DOHH2 (cell line): Measurements from ENCODE around the gene NOD1.
"Not testable (repeated sequence)": the region's sequence is repeated elsewhere in the genome, so short reads cannot be mapped to it uniquely, and the experiment has no call there.

Experiments used
- CTCF ChIP-seq: fragments of 200-600 bp; sonication (generic); IDR thresholded peaks from one replicate; pipeline ENCODE4 v1.5.1; 2014; ENCODE audit warnings: antibody characterized with exemption, mild to moderate bottlenecking, low read depth, low read length; ENCODE audit not compliant: poor library complexity, severe bottlenecking
- EZH2phosphoT487 ChIP-seq: fragments of 200-600 bp; sonication (generic); IDR thresholded peaks from 2 replicates; pipeline ENCODE4 v1.6.1; 2017; ENCODE audit warnings: borderline replicate concordance, mild to moderate bottlenecking, antibody characterized with exemption, low read length, moderate library complexity, mixed read lengths

DNA sequence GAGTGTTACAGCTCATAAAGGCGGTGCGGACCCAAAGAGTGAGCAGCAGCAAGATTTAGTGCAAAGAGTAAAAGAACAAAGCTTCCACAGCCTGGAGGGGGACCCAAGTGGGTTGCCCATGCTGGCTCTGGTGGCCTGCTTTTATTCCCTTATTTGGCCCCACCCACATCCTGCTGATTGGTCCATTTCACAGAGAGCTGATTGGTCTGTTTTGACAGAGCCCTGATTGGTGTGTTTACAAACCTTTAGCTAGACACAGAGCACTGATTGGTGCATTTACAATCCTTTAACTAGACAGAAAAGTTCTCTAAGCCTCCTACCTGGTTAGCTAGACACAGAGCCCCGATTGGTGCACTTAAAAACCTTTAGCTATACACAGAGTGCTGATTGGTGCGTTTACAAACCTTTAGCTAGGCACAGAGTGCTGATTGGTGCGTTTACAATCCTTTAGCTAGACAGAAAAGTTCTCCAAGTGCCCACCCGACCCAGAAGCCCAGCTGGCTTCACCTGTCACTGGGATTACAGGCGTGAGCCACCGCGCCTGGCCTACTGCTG, 28.8 kb upstream of the NOD1 start:
- not testable (repeated sequence) for TF ChIP-seq CTCF, EZH2phosphoT487
